K562 (cell line): ENCODE results near the gene HCAR1. TPM values are rescaled to one million over a fixed set of nuclear protein-coding genes. Genes with fewer than 3 reads are reported as not detected.

Experiments
- CHCHD3 ChIP-seq: fragments of 250-450 bp; sonication (Bioruptor Pico); IDR thresholded peaks from 2 replicates; pipeline ENCODE4 v2.1.2; 2022; ENCODE audit warnings: mild to moderate bottlenecking
- FOXK2 ChIP-seq, 2 experiments: fragments of 450-650 bp; IDR thresholded peaks in 1 of 2; conservative IDR thresholded peaks in 1 of 2; 2 replicates each; pipeline ENCODE4 v1.6.1; 2016; ENCODE audit warnings: low read depth in 2 of 2, mild to moderate bottlenecking in 1 of 2
- MEF2A ChIP-seq: IDR thresholded peaks from 2 replicates; pipeline ENCODE4 v1.6.1; 2011; ENCODE audit warnings: low read depth, mild to moderate bottlenecking, low read length, moderate library complexity; ENCODE audit not compliant: control insufficient read depth
- MTA1 ChIP-seq: fragments of 450-650 bp; IDR thresholded peaks from 2 replicates; pipeline ENCODE4 v1.6.1; 2017; ENCODE audit warnings: borderline replicate concordance
- NR2C2 ChIP-seq, 2 experiments: fragments of 200-800 bp in 1 of 2; sonication (Bioruptor generic) in 1 of 2; sonication (generic) in 1 of 2; formaldehyde crosslinking in 1 of 2; IDR thresholded peaks; 2 replicates each; pipeline versions ENCODE4 v1.6.1 to v1.8.0; 2016 to 2022; ENCODE audit warnings: mild to moderate bottlenecking in 1 of 2, missing compliant biosample characterization in 1 of 2, missing genetic modification characterization in 1 of 2, missing genetic modification reagents in 1 of 2
- RBM39 ChIP-seq: fragments of 200-400 bp; formaldehyde crosslinking; optimal IDR thresholded peaks from 2 replicates; pipeline ENCODE3; 2018; ENCODE audit warnings: low read depth, low read length
- SIX5 ChIP-seq, 2 experiments: IDR thresholded peaks; 2 replicates each; pipeline ENCODE4 v1.6.1; 2011; ENCODE audit warnings: low read length in 2 of 2, borderline replicate concordance in 1 of 2, low read depth in 1 of 2, mild to moderate bottlenecking in 1 of 2, moderate library complexity in 1 of 2; ENCODE audit not compliant: insufficient read depth in 1 of 2
- SRF ChIP-seq, 2 experiments: fragments of 250-450, 450-650 bp in 1 of 2; sonication (Bioruptor Pico) in 1 of 2; sonication (generic) in 1 of 2; formaldehyde crosslinking; IDR thresholded peaks; 2 replicates each; pipeline versions ENCODE4 v1.5.0 to v1.5.1; 2020 to 2022; ENCODE audit warnings: mild to moderate bottlenecking in 1 of 2, missing genetic modification reagents in 1 of 2
- STAG1 ChIP-seq: sonication (generic); formaldehyde crosslinking; IDR thresholded peaks from 2 replicates; pipeline ENCODE4 v1.5.0; 2020; ENCODE audit warnings: missing genetic modification reagents, borderline replicate concordance
- ZNF165 ChIP-seq: fragments of 250-450 bp; sonication (Bioruptor Pico); IDR thresholded peaks from 2 replicates; pipeline ENCODE4 v1.4.0; 2020; ENCODE audit warnings: borderline replicate concordance
- ZNF24 ChIP-seq: fragments of 450-650 bp; IDR thresholded peaks from 2 replicates; pipeline ENCODE4 v1.6.1; 2016
- polyA plus RNA-seq, 8 experiments: library from polyadenylated mRNA; depleted of rRNA in 4 of 8; stranded (reverse) in 5 of 8; unstranded in 3 of 8; fragments of >200 nt; fragmentation: Nextera tagmentation in 2 of 8; fragmentation: Illumina TruSeq in 1 of 8; extraction: Ambion mirVana in 2 of 8; extraction: Trizol in 1 of 8; gene quantifications; 2 replicates each; pipeline versions ENCODE4 v1.2.1 to v1.2.3, GENCODE V29; 2011 to 2014; ENCODE audit warnings: inconsistent platforms in 1 of 8, missing spikeins in 1 of 8
- total RNA-seq, 7 experiments: library from RNA; depleted of rRNA in 6 of 7; stranded (reverse); fragments of >200 nt in 6 of 7; fragmentation: Illumina TruSeq in 2 of 7; extraction: Trizol in 2 of 7; gene quantifications; 2 replicates each; pipeline versions ENCODE4 v1.2.1 to v1.2.3, GENCODE V29; 2011 to 2021; ENCODE audit warnings: low replicate concordance in 1 of 7
- TF ChIP-seq, protein P1 (sequence below): fragments of 250-450 bp; sonication (Bioruptor Pico); IDR thresholded peaks from 2 replicates; pipeline ENCODE4 v1.5.0; 2021; ENCODE audit warnings: mild to moderate bottlenecking, borderline replicate concordance
- TF ChIP-seq, protein P2 (sequence below): fragments of 250-450 bp; sonication (Bioruptor Pico); IDR thresholded peaks from 2 replicates; pipeline ENCODE4 v1.8.0; 2022; ENCODE audit warnings: inconsistent platforms, mild to moderate bottlenecking, moderate library complexity, borderline replicate concordance
- TF ChIP-seq, protein P3 (sequence below): fragments of 450-650 bp; formaldehyde crosslinking; IDR thresholded peaks from 2 replicates; pipeline ENCODE4 v1.4.0; 2020; ENCODE audit warnings: mild to moderate bottlenecking, mixed read lengths
- TF ChIP-seq, protein P4 (sequence below): fragments of 250-450 bp; sonication (Bioruptor Pico); IDR thresholded peaks from 2 replicates; pipeline ENCODE4 v1.5.0; 2021

Gene HCAR1
- total and polyA plus RNA-seq, 9 of the 15 experiments (the other 6 are each of a cell fraction or from before 2014, with no cell fraction given), result not detected

DNA sequence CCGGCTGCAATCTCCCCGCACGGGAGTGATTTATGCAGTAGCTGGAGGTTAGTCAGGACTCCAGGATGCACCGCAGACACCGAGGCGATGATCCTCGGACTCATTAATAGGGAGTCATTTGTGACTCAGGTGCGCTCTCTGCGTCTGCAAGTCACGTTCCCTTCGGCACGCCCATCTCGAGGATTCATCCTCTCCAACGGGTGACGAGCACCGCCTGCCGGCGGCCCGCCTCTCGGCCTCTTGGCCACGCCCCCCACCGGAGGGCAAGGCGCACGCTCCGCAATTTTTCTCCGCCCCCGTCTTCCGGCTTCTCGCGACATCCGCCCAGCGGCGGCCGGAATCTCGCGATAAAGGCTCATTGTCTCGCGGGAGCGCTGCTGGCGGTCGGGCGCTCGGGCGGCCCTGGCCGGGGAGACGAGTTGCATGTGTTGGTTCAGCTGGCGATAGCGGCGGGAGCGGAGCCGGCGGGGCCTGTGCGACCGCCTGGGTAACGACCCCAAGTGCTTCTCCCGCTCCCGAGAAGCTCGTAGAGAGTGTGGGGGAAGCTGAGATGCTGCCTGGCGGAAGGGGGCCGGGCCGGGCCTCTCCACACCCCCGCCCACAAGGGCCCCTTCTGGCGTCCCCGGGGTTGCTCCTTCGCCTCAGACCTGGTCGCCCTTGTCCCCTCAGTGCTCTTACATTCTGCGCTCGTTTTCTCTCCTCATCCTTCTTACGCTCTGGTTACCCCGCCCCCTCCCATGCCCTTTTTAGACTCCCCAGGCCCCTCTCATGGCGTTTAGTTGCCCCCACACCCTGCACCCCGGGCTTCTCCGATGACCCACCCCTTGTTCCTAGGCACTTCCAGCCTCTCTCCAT lies 22.0 kb upstream of the HCAR1 start, which contains the start of gene DENR (continued):
- TF ChIP-seq, protein P1, sequence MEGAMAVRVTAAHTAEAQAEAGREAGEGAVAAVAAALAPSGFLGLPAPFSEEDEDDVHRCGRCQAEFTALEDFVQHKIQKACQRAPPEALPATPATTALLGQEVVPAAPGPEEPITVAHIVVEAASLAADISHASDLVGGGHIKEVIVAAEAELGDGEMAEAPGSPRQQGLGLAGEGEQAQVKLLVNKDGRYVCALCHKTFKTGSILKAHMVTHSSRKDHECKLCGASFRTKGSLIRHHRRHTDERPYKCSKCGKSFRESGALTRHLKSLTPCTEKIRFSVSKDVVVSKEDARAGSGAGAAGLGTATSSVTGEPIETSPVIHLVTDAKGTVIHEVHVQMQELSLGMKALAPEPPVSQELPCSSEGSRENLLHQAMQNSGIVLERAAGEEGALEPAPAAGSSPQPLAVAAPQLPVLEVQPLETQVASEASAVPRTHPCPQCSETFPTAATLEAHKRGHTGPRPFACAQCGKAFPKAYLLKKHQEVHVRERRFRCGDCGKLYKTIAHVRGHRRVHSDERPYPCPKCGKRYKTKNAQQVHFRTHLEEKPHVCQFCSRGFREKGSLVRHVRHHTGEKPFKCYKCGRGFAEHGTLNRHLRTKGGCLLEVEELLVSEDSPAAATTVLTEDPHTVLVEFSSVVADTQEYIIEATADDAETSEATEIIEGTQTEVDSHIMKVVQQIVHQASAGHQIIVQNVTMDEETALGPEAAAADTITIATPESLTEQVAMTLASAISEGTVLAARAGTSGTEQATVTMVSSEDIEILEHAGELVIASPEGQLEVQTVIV, result no peak
- no peak for TF ChIP-seq ZNF165 (CRISPR knock-in tag)
- TF ChIP-seq, protein P2, sequence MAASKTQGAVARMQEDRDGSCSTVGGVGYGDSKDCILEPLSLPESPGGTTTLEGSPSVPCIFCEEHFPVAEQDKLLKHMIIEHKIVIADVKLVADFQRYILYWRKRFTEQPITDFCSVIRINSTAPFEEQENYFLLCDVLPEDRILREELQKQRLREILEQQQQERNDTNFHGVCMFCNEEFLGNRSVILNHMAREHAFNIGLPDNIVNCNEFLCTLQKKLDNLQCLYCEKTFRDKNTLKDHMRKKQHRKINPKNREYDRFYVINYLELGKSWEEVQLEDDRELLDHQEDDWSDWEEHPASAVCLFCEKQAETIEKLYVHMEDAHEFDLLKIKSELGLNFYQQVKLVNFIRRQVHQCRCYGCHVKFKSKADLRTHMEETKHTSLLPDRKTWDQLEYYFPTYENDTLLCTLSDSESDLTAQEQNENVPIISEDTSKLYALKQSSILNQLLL (CRISPR knock-in tag), result no peak
- TF ChIP-seq, protein P3, sequence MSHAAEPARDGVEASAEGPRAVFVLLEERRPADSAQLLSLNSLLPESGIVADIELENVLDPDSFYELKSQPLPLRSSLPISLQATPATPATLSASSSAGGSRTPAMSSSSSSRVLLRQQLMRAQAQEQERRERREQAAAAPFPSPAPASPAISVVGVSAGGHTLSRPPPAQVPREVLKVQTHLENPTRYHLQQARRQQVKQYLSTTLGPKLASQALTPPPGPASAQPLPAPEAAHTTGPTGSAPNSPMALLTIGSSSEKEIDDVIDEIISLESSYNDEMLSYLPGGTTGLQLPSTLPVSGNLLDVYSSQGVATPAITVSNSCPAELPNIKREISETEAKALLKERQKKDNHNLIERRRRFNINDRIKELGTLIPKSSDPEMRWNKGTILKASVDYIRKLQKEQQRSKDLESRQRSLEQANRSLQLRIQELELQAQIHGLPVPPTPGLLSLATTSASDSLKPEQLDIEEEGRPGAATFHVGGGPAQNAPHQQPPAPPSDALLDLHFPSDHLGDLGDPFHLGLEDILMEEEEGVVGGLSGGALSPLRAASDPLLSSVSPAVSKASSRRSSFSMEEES, result 0 out of 2 replicates have a peak, but pooled peaks have one; percentile 1
- peak; percentile 47; the same call in 1 of the 2 replicates for TF ChIP-seq STAG1
- no peak for TF ChIP-seq RBM39
- TF ChIP-seq SIX5 (IDR thresholded peaks at IDR 0.05; ENCODE audit: borderline replicate concordance in 1 of 2, insufficient read depth in 1 of 2, low read depth in 1 of 2, low read length in 2 of 2), result no peak
- 0 out of 4 replicates have a peak, but pooled peaks of 1 of the 2 experiments have one; percentile 41 for TF ChIP-seq FOXK2 (conservative IDR thresholded peaks at IDR 0.05 in 1 of 2, IDR thresholded peaks at IDR 0.05 in 1 of 2; ENCODE audit: low read depth in 2 of 2)
- TF ChIP-seq ZNF24, result no peak
- no peak for TF ChIP-seq NR2C2 (CRISPR knock-in tag; IDR thresholded peaks at IDR 0.05)
- peak; percentile 38; the same call in 1 of the 2 replicates for TF ChIP-seq NR2C2 (tag; IDR thresholded peaks at IDR 0.05)
- peak; percentile 28; the same call in 1 of the 2 replicates for TF ChIP-seq MTA1
- no peak for TF ChIP-seq CHCHD3 (CRISPR knock-in tag)
- TF ChIP-seq, protein P4, sequence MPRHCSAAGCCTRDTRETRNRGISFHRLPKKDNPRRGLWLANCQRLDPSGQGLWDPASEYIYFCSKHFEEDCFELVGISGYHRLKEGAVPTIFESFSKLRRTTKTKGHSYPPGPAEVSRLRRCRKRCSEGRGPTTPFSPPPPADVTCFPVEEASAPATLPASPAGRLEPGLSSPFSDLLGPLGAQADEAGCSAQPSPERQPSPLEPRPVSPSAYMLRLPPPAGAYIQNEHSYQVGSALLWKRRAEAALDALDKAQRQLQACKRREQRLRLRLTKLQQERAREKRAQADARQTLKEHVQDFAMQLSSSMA (CRISPR knock-in tag), result no peak
- no peak for TF ChIP-seq MEF2A
- TF ChIP-seq SRF (CRISPR knock-in tag; IDR thresholded peaks at IDR 0.05), result peak in 1 of 2 experiments; percentile 56; a peak in 1 of 4 replicates
